CD4-positive, alpha-beta T cell (primary cell): ENCODE results near the gene ISYNA1. TPM values are rescaled to one million over a fixed set of nuclear protein-coding genes. Genes with fewer than 3 reads are reported as not detected.
A peak's percentile ranks its signal among the peaks of the same experiment; 100 is the strongest.

ENCODE experiments used
- ATAC-seq: fragments of 200-7000 bp; cut with Tn5 transposase; one replicate; pipeline ENCODE4 v1.10.0; 2022; ENCODE audit warnings: mild to moderate bottlenecking; ENCODE audit not compliant: poor library complexity
- CTCF ChIA-PET: fragments of 350-600 bp; sonication (Branson Sonifier 250); formaldehyde crosslinking; loops from one replicate; lab custom pipeline; 2021; ENCODE audit warnings: antibody characterized with exemption, inconsistent platforms; lab: Charles Lee
- POLR2A ChIA-PET: fragments of 350-600 bp; sonication (Branson Sonifier 250); formaldehyde crosslinking; loops from one replicate; lab custom pipeline; 2021; ENCODE audit warnings: antibody characterized with exemption, inconsistent platforms; lab: Charles Lee
- DNase-seq, 14 experiments: peaks; one replicate each; pipeline ENCODE4 v3.0.0-alpha.2; 2013 to 2020; ENCODE audit warnings: mixed read lengths in 2 of 14
- H3K27ac ChIP-seq, 2 donors: one replicate each; pipeline versions ENCODE4 v1.5.1 to v1.7.0; 2013; ENCODE audit warnings: low read length in 2 of 2, low read depth in 1 of 2, mild to moderate bottlenecking in 1 of 2
- H3K27me3 ChIP-seq, 2 experiments: 1 replicate in 1 of 2; 2 replicates in 1 of 2; pipeline versions ENCODE4 v1.6.1 to v1.7.0; 2013; ENCODE audit warnings: low read length in 2 of 2, control low read depth in 1 of 2, mild to moderate bottlenecking in 1 of 2, moderate library complexity in 1 of 2; ENCODE audit not compliant: insufficient read depth in 2 of 2, control insufficient read depth in 1 of 2
- H3K36me3 ChIP-seq: one replicate; pipeline ENCODE4 v1.6.1; 2013; ENCODE audit warnings: low read length, control low read depth; ENCODE audit not compliant: insufficient read depth
- H3K4me1 ChIP-seq: one replicate; pipeline ENCODE4 v1.6.1; 2013; ENCODE audit warnings: low read length, control low read depth; ENCODE audit not compliant: insufficient read depth
- H3K4me3 ChIP-seq: one replicate; pipeline ENCODE4 v1.5.1; 2013; ENCODE audit warnings: mild to moderate bottlenecking, low read length, moderate library complexity
- H3K9me3 ChIP-seq, 2 experiments: 1 replicate in 1 of 2; 2 replicates in 1 of 2; pipeline versions ENCODE4 v1.6.1 to v1.7.0; 2013; ENCODE audit warnings: low read length in 2 of 2, mild to moderate bottlenecking in 2 of 2, control low read depth in 1 of 2, moderate library complexity in 1 of 2; ENCODE audit not compliant: control insufficient read depth in 1 of 2, insufficient read depth in 1 of 2
- H3K27ac Mint-ChIP-seq: one replicate; pipeline ENCODE4 v1.8.0; 2020; ENCODE audit warnings: mixed read lengths
- H3K27me3 Mint-ChIP-seq: one replicate; pipeline ENCODE4 v1.8.0; 2021; ENCODE audit warnings: mixed read lengths
- H3K36me3 Mint-ChIP-seq: one replicate; pipeline ENCODE4 v1.8.0; 2021; ENCODE audit warnings: low read depth, mixed read lengths
- H3K4me1 Mint-ChIP-seq: one replicate; pipeline ENCODE4 v1.8.0; 2021; ENCODE audit warnings: low read depth, mixed read lengths
- H3K4me3 Mint-ChIP-seq: one replicate; pipeline ENCODE4 v1.8.0; 2020; ENCODE audit warnings: mild to moderate bottlenecking, mixed read lengths
- H3K9me3 Mint-ChIP-seq: one replicate; pipeline ENCODE4 v1.8.0; 2020; ENCODE audit warnings: mixed read lengths
- CTCF ChIP-seq: fragments of 200-600 bp; IDR thresholded peaks from one replicate; pipeline ENCODE4 v1.8.0; 2022; ENCODE audit warnings: antibody characterized with exemption, mild to moderate bottlenecking
- intact Hi-C, 2 experiments: fragments of 100-400 bp; cut with DNase I in 1 of 2; cut with micrococcal nuclease in 1 of 2; formaldehyde crosslinking; loops; one replicate each; pipeline versions ENCODE4 v1.15.1 to v1.9.0; 2023 to 2025; cut with DNase I, micrococcal nuclease
- total RNA-seq, 174 experiments: library from RNA in 2 of 174; stranded (reverse) in 2 of 174; gene quantifications; one replicate each; pipeline ENCODE4 v1.2.3 and lab custom pipeline; 2021 to 2026

Gene ISYNA1
- total RNA-seq, 2 experiments from 2014 or later, result 34.1 to 41.3 TPM

GRCh38 chr19:18419195-18419698, 18.7 kb downstream of the ISYNA1 start, which contains the start of gene SSBP4:
TSS of gene SSBP4 (plus strand) at chr19:18419398. CDS start at chr19:18419649, 251 bp downstream.
- Mint-ChIP-seq H3K27me3 (peaks cover 38% of the 10 kb centered on the region), H3K4me1 (peaks cover 85% of the 10 kb centered on the region), H3K4me3 (peak within 1 kb of the TSS; percentile 92), H3K9me3 (no peaks in the 10 kb centered on the region), H3K27ac (peak within 1 kb of the TSS; percentile 81), H3K36me3 (no peaks in the 10 kb centered on the region)
- Histone ChIP-seq H3K36me3 (peaks cover 9% of the 10 kb centered on the region), H3K9me3 (no peaks in the 10 kb centered on the region), H3K27me3 (peaks cover 11 to 30% of the 10 kb centered on the region in 2 experiments), H3K4me1 (peaks cover 94% of the 10 kb centered on the region), H3K27ac (peak within 1 kb of the TSS; percentile 41 to 52), H3K4me3 (peak within 1 kb of the TSS; percentile 77)
- CTCF ChIA-PET, result interaction anchor here (0.9 to 5.7 kb wide), 8 partner anchors 8 to 227 kb away, joined by 3 to 32 read pairs (median 6); partner anchors contain the start of gene LSM4
- POLR2A ChIA-PET, result interaction anchor here (0.8 to 9.0 kb wide), 13 partner anchors 10 to 226 kb away, joined by 3 to 97 read pairs (median 5); partner anchors contain the start of genes JUND, MPV17L2, REX1BD and UBA52
- intact Hi-C loops, result loop anchor here in 1 of 2 experiments (5.0 kb wide), 2 partner anchors 77 to 92 kb away; partner anchors contain the start of gene PGPEP1
- ATAC-seq (peak; percentile 58), DNase-seq (peak in 13 of 14 experiments; percentile 45 to 90 (median 63))
- no peak for TF ChIP-seq CTCF

- Mint-ChIP-seq H3K27me3 (peaks cover 42% of the 10 kb centered on the region), H3K4me3 (peak overlapping the region; percentile 92), H3K27ac (peak overlapping the region; percentile 81), H3K4me1 (peaks cover 83% of the 10 kb centered on the region), H3K9me3 (no peaks in the 10 kb centered on the region), H3K36me3 (no peaks in the 10 kb centered on the region)
- TF ChIP-seq CTCF, result no peak
- intact Hi-C loops, result loop anchor here in 1 of 2 experiments (5.0 kb wide), 2 partner anchors 76 to 91 kb away; partner anchors contain the start of gene PGPEP1
- peaks cover 6% of the 10 kb centered on the region for H3K36me3 ChIP-seq
- CTCF ChIA-PET, result interaction anchor here (0.9 to 5.7 kb wide), 8 partner anchors 8 to 227 kb away, joined by 3 to 32 read pairs (median 6); partner anchors contain the start of gene LSM4
- no peaks in the 10 kb centered on the region for H3K9me3 ChIP-seq
- ATAC-seq (peak; percentile 25), DNase-seq (peak in 5 of 14 experiments; percentile 27 to 83 (median 48))
- peak overlapping the region; percentile 54 for H3K4me3 ChIP-seq
- H3K4me1 ChIP-seq, result peaks cover 91% of the 10 kb centered on the region
- H3K27me3 ChIP-seq, result peaks cover 11 to 30% of the 10 kb centered on the region in 2 experiments
- H3K27ac ChIP-seq, result peak overlapping the region; percentile 18 to 41
- POLR2A ChIA-PET, result interaction anchor here (0.7 to 9.0 kb wide), 14 partner anchors 10 to 226 kb away, joined by 3 to 97 read pairs (median 4); partner anchors contain the start of genes JUND, MPV17L2, REX1BD and UBA52
Measured at GRCh38 chr19:18418483-18419194, 19.3 kb downstream of the ISYNA1 start.

GRCh38 chr19:18418029-18418482, 19.9 kb downstream of the ISYNA1 start:
- Histone ChIP-seq H3K4me1 (peaks cover 85% of the 10 kb centered on the region), H3K27ac (peak overlapping the region in 1 of 2 donors; percentile 41), H3K36me3 (peaks cover under 1% of the 10 kb centered on the region), H3K4me3 (peak overlapping the region; percentile 54), H3K9me3 (no peaks in the 10 kb centered on the region), H3K27me3 (peaks cover 11 to 30% of the 10 kb centered on the region in 2 experiments)
- DNase-seq (peak in 2 of 14 experiments; percentile 58 to 65), ATAC-seq (no peak)
- no peaks in the 10 kb centered on the region for H3K36me3 Mint-ChIP-seq
- CTCF ChIA-PET, result interaction anchor here (1.5 to 5.7 kb wide), 6 partner anchors 10 to 226 kb away, joined by 3 to 32 read pairs (median 9); no protein-coding TSS in a partner anchor
- TF ChIP-seq CTCF, result no peak
- no peaks in the 10 kb centered on the region for H3K9me3 Mint-ChIP-seq
- H3K27me3 Mint-ChIP-seq, result peaks cover 42% of the 10 kb centered on the region
- intact Hi-C loops, result loop anchor here in 1 of 2 experiments (5.0 kb wide), 2 partner anchors 76 to 91 kb away; partner anchors contain the start of gene PGPEP1
- H3K4me1 Mint-ChIP-seq, result peaks cover 77% of the 10 kb centered on the region
- peak overlapping the region; percentile 92 for H3K4me3 Mint-ChIP-seq
- POLR2A ChIA-PET, result interaction anchor here (0.7 to 9.0 kb wide), 7 partner anchors 11 to 485 kb away, joined by 3 to 97 read pairs (median 4); partner anchors contain the start of genes CCDC124, JUND and MPV17L2
- peak overlapping the region; percentile 81 for H3K27ac Mint-ChIP-seq
